Lower lobe of right lung (tissue), 2 donors: Measurements from ENCODE around the gene RNF32. TPM values are rescaled to one million over a fixed set of nuclear protein-coding genes. Genes with fewer than 3 reads are reported as not detected.
"Not testable (repeated sequence)": the region's sequence is repeated elsewhere in the genome, so short reads cannot be mapped to it uniquely, and the experiment has no call there.

Experiments used
- ATAC-seq, 2 donors: fragments of 200-7000 bp; cut with Tn5 transposase; one replicate each; pipeline ENCODE4 v1.9.1; 2020 to 2022; ENCODE audit warnings: mild to moderate bottlenecking in 2 of 2, moderate library complexity in 2 of 2
- DNase-seq: peaks from one replicate; pipeline ENCODE4 v3.0.0-alpha.2; 2020
- H3K27ac ChIP-seq: fragments of 200-600 bp; one replicate; pipeline ENCODE4 v1.8.0; 2022
- H3K27me3 ChIP-seq: fragments of 200-600 bp; one replicate; pipeline ENCODE4 v1.8.0; 2022; ENCODE audit warnings: low read depth
- H3K36me3 ChIP-seq: fragments of 200-600 bp; one replicate; pipeline ENCODE4 v1.8.0; 2022; ENCODE audit warnings: mild to moderate bottlenecking
- H3K4me1 ChIP-seq: fragments of 200-600 bp; one replicate; pipeline ENCODE4 v1.8.0; 2022
- H3K4me3 ChIP-seq: fragments of 200-600 bp; one replicate; pipeline ENCODE4 v1.8.0; 2022; ENCODE audit warnings: mild to moderate bottlenecking
- H3K9me3 ChIP-seq: fragments of 200-600 bp; one replicate; pipeline ENCODE4 v1.8.0; 2022
- CTCF ChIP-seq: fragments of 200-600 bp; IDR thresholded peaks from one replicate; pipeline ENCODE4 v1.8.0; 2022; ENCODE audit warnings: antibody characterized with exemption, mild to moderate bottlenecking
- intact Hi-C: fragments of 100-400 bp; cut with DNase I; formaldehyde crosslinking; loops from one replicate; pipeline ENCODE4 v1.11.0; 2022
- total RNA-seq: library from RNA; stranded (reverse); fragmentation: NEBNext Ultra II Directional; extraction: Animal tissue kit (Norgen Biotek cat#: 25700); gene quantifications from one replicate; pipeline ENCODE4 v1.2.1, GENCODE V29; 2021
- donor health status: DM: no; HTN: yes; CAD: no; lungs with severe emphysema.

The RNF32 gene
- total RNA-seq, 1 donor from 2014 or later: 3.0 TPM

DNA sequence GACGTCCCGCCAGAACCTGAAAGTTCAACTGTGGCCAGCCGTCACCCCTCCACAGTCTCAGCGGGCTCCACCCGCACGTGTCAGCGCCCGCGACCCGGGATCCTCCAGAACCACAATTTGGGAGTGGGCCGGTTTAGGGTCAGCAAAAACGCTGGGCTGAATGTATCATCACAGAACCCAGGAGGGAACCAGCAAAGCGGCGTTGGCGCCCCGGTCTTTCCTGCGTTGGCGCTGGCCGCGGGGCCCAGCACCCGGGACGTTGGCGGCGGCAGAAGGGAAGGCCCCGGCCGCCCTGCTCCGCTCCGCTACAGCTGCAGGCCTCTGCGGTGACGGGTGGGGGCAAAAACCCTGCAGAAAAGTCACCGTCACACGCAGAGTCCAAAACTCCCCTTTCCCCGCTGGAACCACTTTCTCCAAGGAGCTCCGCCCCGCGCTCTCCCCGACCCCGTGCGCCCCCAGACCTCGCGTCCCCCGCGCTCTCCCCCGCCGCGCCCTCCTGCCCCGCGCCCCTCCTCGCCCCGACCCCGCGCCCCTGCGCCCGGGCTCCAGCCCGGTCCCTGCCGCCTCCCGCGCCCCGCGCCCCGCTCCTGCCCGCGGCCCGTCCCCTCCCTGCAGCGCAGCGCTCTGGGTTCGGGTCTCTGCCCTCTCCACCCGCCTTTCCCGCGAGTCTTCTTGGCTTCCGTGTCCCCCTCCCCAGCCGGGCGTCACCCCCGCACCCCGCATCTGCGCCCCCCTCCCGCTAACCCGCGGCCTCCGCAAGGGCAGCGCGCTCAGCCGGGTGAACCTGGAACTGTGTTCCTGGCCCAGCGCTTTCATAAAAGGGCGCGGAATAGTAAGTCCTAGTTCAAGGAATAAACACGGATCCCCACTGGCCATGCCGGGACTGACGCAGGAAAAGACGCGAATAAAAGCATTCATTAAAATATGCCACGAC is 24.0 kb upstream of the RNF32 start:
- no peak for TF ChIP-seq CTCF
- Histone ChIP-seq H3K9me3 (no peaks in the 10 kb centered on the region), H3K4me1 (no peaks in the 10 kb centered on the region), H3K27ac (peak overlapping the region; percentile 36), H3K4me3 (peak overlapping the region; percentile 53), H3K36me3 (no peaks in the 10 kb centered on the region), H3K27me3 (peaks cover 5% of the 10 kb centered on the region)
- intact Hi-C loops: no loop called here
- no peak for DNase-seq
- ATAC-seq: peak; percentile 56 to 74

DNA sequence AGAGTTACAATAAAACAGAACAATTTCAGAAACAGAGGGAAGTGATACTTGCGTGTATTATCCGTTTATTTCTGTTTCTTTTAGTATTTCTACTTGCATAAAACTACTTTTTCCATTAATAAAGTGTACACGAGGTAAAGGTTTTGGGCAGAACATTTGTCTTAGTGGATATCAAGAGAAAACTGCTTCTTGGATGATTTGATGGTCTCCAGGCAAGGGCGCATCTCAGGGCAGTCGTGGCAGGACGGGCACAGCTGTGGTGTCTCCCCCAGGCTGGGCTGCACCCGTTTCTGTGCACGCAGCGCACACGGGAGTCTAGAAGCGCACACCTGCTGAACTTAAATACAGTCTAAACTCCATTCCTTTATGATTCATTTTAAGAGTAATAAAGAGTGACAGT is 23.4 kb upstream of the RNF32 start:
- intact Hi-C loops: no loop called here
- DNase-seq (no peak), ATAC-seq (no peak)
- H3K9me3 ChIP-seq: no peaks in the 10 kb centered on the region
- H3K4me1 ChIP-seq: no peaks in the 10 kb centered on the region
- H3K27me3 ChIP-seq: peaks cover 5% of the 10 kb centered on the region
- H3K27ac ChIP-seq: no peak overlapping the region
- no peak for TF ChIP-seq CTCF
- H3K36me3 ChIP-seq: no peaks in the 10 kb centered on the region
- H3K4me3 ChIP-seq: peak overlapping the region; percentile 53

GRCh38 chr7:156618078-156618779 is 22.3 kb upstream of the RNF32 start:
- Histone ChIP-seq H3K27me3 (peaks cover 5% of the 10 kb centered on the region), H3K4me3 (no peak overlapping the region), H3K4me1 (no peaks in the 10 kb centered on the region), H3K27ac (no peak overlapping the region), H3K36me3 (no peaks in the 10 kb centered on the region), H3K9me3 (no peaks in the 10 kb centered on the region)
- ATAC-seq (no peak), DNase-seq (no peak)
- TF ChIP-seq CTCF: no peak
- intact Hi-C loops: no loop called here

- no peaks in the 10 kb centered on the region for H3K9me3 ChIP-seq
- H3K4me1 ChIP-seq: no peaks in the 10 kb centered on the region
- peaks cover 5% of the 10 kb centered on the region for H3K27me3 ChIP-seq
- TF ChIP-seq CTCF: no peak
- H3K36me3 ChIP-seq: no peaks in the 10 kb centered on the region
- ATAC-seq (no peak), DNase-seq (no peak)
- H3K4me3 ChIP-seq: no peak overlapping the region
- intact Hi-C loops: no loop called here
- H3K27ac ChIP-seq: no peak overlapping the region
Observed at GRCh38 chr7:156618780-156619367, 21.7 kb upstream of the RNF32 start.

- H3K9me3 ChIP-seq, H3K27me3 ChIP-seq, H3K4me3 ChIP-seq, intact Hi-C loops, H3K27ac ChIP-seq, DNase-seq, ATAC-seq, H3K36me3 ChIP-seq, H3K4me1 ChIP-seq: not testable (repeated sequence)
Observed at GRCh38 chr7:156619488-156620290, 20.9 kb upstream of the RNF32 start.
